GM15510 (cell line): ENCODE measurements around the gene ZNF324.

Experiments used
- POLR2A ChIP-seq: IDR thresholded peaks from 3 replicates; pipeline ENCODE4 v1.6.1; 2011; ENCODE audit warnings: borderline replicate concordance; ENCODE audit not compliant: insufficient read length; ENCODE audit errors: extremely low read depth

Gene ZNF324

GRCh38 chr19:58466760-58467589, at the start of gene ZNF324:
Gene ZNF324 (plus strand): TSS chr19:58467080. CDS start chr19:58469186, 2,106 bp downstream.
- TF ChIP-seq POLR2A = peak; percentile 75

GRCh38 chr19:58428617-58429016, 38.3 kb upstream of the ZNF324 start:
- no peak for TF ChIP-seq POLR2A

GRCh38 chr19:58429745-58430144, 37.1 kb upstream of the ZNF324 start:
- no peak for TF ChIP-seq POLR2A

- TF ChIP-seq POLR2A = no peak
Measured at GRCh38 chr19:58434217-58434616, 32.7 kb upstream of the ZNF324 start.

GRCh38 chr19:58439576-58440554, 27.0 kb upstream of the ZNF324 start, which contains the start of gene ZNF132:
Gene ZNF132 (minus strand): TSS chr19:58440153. CDS start chr19:58439821, 332 bp downstream.
- peak; percentile 59 for TF ChIP-seq POLR2A

- TF ChIP-seq POLR2A = no peak
Measured at GRCh38 chr19:58440556-58440955, 26.3 kb upstream of the ZNF324 start.

GRCh38 chr19:58450856-58451357, 16.0 kb upstream of the ZNF324 start:
- no peak for TF ChIP-seq POLR2A

GRCh38 chr19:58451358-58452101, 15.3 kb upstream of the ZNF324 start, which contains the start of gene ZNF324B:
Gene ZNF324B (plus strand): TSS chr19:58451622. CDS start chr19:58453702, 2,080 bp downstream.
- peak; percentile 68 for TF ChIP-seq POLR2A

- no peak for TF ChIP-seq POLR2A
Measured at GRCh38 chr19:58453743-58454142, 13.1 kb upstream of the ZNF324 start.

GRCh38 chr19:58455306-58455705, 11.6 kb upstream of the ZNF324 start:
- TF ChIP-seq POLR2A = no peak

- no peak for TF ChIP-seq POLR2A
Measured at GRCh38 chr19:58456111-58456510, 10.8 kb upstream of the ZNF324 start.

GRCh38 chr19:58460039-58460438, 6.8 kb upstream of the ZNF324 start:
- TF ChIP-seq POLR2A = no peak

GRCh38 chr19:58466089-58466759, 656 bp upstream of the ZNF324 start:
- TF ChIP-seq POLR2A = no peak
